SW 1271 (cell line): ENCODE data around the gene PTPRN2.
"Not testable (repeated sequence)": the region's sequence is repeated elsewhere in the genome, so short reads cannot be mapped to it uniquely, and the experiment has no call there.

Experiments
- DNase-seq, 2 experiments: peaks; one replicate each; lab custom pipeline; 2025; lab: John Stamatoyannopoulos, UW

Gene PTPRN2

DNA sequence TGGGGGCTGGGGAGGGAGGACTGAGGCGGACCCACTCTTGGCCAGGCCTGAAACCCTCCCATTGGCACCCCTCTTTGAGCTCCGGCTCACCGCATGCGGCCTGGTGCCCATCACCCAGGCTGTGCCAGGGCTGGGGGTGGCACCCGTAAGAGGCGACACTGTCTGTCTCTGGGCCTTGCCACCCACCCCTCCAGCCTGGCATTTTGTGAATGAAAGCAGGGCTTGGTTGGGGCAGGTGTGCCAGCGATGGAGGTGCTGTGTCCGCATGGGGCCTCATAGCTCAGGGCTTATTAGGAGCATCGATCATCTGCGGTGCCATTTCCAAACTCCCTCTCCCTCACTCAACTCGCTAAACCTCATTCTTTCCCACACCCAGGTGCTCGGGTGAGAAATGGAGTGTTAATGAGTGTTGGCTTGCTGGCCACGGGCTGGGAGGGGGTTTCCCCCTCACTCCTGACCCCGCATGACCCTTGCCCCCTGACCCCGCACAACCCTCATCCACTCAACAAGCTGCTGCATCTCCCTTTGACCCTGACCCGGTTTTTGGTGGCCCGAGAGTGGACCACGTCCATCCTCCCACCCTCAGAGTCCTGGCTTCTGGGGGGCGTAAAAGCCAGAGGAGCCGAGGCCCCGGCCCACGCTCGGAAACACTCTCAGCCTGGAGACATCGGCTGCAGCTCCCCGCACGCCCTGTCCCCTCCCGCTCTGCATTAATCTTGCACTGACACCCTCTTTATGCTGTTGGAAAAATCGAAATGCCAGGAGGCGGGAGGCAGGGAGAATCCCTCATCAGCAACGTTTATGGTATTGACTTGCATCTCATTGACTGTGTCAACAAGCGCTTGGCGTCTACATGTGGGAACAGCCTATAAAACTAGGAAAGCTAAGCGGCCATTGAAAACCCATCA lies 1089.6 kb downstream of the PTPRN2 start:
- no peak for DNase-seq

DNA sequence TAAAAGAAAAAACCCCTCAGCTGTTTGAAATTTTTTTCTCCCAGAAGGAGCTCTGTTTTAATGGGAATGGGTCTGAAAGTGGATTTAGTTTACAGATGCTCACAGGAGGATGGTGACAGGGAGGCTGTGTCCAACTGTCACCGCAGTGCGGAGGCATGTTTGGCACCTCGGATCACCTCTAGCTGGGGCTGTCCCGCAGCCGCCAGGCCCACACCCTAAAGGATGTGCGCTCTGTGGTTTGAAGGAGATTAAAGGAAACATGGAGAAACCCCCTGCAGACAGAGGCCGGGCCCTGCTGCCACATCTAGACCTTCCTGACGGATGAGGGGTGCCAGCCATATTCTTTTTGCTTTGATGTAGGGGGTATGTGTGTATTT lies 1090.3 kb downstream of the PTPRN2 start:
- no peak for DNase-seq

DNA sequence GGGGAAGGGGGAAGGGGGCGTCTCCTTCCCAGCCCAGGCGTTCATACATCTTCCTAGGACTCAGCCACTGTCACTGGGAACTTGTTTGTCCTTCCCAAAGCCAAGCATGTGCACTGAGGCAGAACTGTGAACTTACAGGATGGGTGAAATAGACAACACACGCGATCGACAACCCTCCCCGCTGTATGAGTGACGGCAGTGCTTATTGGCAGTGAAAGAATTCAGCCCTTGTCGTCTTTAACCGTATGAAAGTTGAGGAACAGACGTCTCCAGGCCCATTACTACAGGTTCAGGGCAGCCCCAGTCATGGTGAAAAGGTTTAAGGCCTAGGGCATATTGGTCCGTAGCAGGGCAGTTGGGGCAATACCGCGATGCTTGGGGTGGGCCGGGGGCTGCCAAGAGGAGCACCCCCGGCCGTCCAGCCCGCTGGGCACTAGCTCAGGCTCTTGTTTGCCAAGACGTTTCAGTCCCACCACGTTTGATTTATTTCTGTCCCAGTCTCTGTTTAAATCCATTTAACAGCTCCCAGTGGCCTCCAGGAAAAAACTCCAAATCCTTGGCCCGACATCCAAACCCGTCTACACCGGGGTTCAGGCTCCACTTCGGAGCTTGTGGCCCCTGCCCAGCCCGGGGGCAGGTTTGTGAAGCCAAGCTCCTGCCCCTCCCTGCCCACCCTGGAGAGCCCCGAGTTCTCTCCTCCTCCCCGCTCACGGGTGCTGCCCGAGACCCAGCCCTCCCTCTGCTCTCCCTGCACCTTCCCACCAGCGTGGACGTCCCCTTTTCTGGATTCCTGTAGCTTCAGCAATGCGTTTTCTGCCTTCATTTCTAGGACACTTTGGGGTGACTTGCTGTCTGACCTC lies 1091.0 kb downstream of the PTPRN2 start:
- DNase-seq, result no peak

DNA sequence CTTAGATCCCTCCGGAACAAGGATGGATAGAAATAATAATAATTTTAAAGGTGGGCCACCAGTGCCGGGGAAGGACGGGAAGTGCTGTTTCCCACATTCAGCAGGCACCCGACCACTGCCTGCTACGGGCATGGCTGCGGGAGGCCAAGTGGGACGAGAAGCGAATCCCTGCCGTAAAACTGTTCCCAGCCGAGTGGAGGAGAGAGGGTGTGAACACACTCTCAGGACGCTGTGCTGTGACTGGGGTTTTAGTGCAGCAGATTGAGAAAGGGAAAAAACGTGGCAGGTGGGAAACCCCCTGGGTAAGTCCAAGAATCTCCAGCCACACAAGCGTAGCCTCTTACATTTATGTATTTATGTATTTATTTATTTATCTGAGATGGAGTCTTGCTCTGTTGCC lies 1092.0 kb downstream of the PTPRN2 start:
- no peak for DNase-seq

DNA sequence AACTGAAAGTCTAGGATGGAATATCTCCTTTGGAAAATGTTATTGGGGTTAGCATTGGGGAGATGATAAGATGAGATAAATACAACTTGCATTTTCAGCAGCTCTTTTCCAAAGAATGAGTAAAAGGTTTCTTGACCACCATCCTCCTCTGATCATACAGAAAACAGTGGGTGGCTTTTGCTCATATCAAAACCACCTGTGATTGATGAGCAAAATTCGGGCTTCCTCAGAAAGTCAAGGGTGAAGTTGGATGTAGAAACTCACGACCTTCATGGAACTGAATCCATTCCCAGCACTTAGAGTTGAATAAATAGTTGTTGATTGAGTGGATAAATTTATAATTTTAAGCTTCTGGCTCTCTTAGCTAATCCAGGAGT lies 1092.5 kb downstream of the PTPRN2 start:
- no peak for DNase-seq

DNA sequence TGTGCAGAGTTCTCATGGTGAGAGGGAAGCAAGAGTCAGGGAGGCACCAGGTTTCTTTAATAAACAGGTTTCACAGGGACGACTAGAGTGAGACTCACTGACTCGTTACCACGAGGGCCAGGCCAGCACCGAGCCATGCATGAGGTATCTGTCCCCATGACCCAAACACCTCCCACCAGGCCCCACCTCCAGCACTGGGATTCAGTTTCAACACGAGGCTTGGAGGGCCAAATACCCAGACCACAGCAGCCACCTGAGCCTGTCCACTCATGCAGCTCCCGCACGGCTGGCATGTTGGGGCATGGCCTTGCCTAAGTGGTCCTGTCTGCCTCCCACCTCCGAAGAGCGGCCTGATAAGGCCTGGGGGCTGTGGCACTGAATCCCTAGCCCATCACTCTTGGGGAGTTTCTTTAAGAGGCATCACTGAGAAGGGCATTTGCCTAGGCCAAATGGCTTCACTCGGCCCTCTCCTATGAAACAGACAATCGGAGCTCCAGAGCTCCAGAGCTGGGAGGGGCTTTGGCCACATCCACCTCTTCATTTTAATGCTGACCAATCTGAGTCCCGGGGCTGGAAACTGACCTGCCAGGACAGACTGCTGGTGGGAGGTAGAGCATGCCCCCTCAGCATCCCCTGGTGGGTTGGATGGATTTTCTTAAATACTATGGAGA lies 1093.0 kb downstream of the PTPRN2 start:
- DNase-seq, result no peak

DNA sequence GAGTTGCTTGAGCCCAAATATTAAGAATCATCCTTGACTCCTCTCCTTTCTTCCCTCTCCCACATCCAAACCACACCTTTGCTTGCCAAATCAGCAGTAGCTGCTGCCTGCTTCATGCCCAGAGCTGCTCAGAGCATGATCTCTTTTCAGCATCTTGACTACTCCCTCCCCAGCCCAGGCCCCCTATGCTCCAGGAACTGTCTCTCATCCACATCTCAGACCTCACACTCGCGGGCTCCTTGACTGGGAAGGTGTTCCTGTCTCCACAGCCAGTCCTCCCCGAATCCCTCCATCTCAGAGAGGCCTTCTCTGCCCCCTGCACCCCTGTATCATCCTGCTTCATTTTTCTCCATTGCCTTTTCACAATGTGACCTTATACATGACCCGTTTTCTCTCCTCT lies 1093.8 kb downstream of the PTPRN2 start:
- no peak for DNase-seq

DNA sequence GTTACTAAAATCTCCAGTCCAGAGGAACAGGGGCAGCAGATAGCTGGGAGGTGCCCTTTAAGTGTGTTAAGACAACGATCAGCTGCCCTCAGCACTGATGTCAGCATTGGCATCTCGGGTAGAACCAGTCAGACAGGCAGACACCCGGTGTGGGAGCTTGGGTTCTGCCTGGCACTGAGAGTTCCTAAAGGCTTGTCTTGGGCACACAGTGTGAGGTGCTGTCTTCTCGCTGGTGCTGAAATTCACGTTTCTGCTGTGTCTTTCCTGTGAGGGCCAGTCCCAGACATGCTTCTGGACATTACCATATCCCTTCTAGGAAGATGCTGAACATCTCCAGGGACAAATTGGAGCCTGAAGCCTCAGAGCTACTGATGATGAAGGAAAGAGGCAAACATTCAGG lies 1094.6 kb downstream of the PTPRN2 start:
- DNase-seq, result no peak

DNA sequence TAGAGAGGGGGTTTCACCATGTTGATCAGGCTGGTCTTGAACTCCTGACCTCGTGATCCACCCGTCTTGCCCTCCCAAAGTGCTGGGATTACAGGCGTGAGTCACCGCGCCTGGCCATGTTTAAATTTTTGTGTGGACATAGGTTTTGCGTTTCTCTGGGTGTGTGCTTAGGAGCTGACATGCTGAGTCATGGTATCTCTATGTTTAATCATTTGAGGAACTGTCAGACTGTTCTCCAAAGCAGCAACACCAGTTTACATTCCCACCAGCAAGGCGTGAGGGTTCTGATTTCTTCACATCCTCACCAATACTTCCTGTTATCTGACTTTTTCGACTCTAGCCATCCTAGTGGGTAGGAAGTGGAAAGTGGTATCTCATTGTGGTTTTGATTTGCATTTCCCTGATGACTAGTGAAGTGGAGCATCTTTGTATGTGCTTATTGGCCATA lies 1097.1 kb downstream of the PTPRN2 start:
- peak; percentile 49 to 66 for DNase-seq

DNA sequence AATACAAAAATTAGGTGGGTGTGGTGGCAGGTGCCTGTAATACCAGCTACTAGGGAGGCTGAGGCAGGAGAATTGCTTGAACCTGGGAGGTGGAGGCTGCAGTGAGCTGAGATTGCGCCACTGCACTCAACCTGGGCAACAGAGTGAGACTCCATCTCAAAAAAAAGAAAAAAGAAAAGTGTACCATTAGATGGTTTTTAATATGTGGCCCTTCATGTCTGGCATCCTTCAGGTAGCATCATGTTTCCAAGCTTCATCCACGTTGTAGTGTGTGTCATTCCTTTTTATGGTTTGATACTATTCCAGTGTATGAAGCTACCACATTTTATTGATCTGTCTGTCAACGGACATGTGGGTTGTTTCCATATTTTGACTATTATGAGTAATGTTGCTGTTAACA lies 1097.8 kb downstream of the PTPRN2 start:
- not testable (repeated sequence) for DNase-seq
